GM23338 (cell line): Measurements from ENCODE around the gene CAMTA1. TPM values are rescaled to one million over a fixed set of nuclear protein-coding genes. Genes with fewer than 3 reads are reported as not detected.

Experiments
- ATAC-seq: fragments of 200-7000 bp; cut with Tn5 transposase; 3 replicates; pipeline ENCODE4 v1.9.1; 2020
- DNase-seq: peaks from one replicate; pipeline ENCODE4 v3.0.0-alpha.2; 2015; ENCODE audit warnings: low spot score
- H2AFZ ChIP-seq: fragments of 200-600 bp; sonication (generic); 2 replicates; pipeline ENCODE4 v1.8.0; 2016; ENCODE audit warnings: antibody characterized with exemption, mild to moderate bottlenecking, moderate library complexity
- H3F3A ChIP-seq: fragments of 200-600 bp; sonication (generic); replicated peaks from 2 replicates; pipeline ENCODE4 v1.8.0; 2017; ENCODE audit warnings: antibody characterized with exemption, mixed run types, low read depth
- H3K27ac ChIP-seq: fragments of 200-600 bp; sonication (generic); 2 replicates; pipeline ENCODE4 v1.6.1; 2016; ENCODE audit warnings: low read depth
- H3K27me3 ChIP-seq: fragments of 200-600 bp; sonication (generic); 2 replicates; pipeline ENCODE4 v1.8.0; 2016; ENCODE audit warnings: mild to moderate bottlenecking, mixed run types, moderate library complexity; ENCODE audit not compliant: insufficient read depth
- H3K36me3 ChIP-seq: fragments of 200-600 bp; sonication (generic); 2 replicates; pipeline ENCODE4 v1.8.0; 2016; ENCODE audit warnings: mild to moderate bottlenecking; ENCODE audit not compliant: insufficient read depth
- H3K4me1 ChIP-seq: fragments of 200-600 bp; sonication (generic); 2 replicates; pipeline ENCODE4 v1.8.0; 2016; ENCODE audit warnings: mild to moderate bottlenecking, moderate library complexity; ENCODE audit not compliant: insufficient read depth
- H3K4me2 ChIP-seq: fragments of 200-600 bp; sonication (generic); 2 replicates; pipeline ENCODE4 v1.7.1; 2017; ENCODE audit warnings: mixed run types
- H3K4me3 ChIP-seq: fragments of 200-600 bp; sonication (generic); 2 replicates; pipeline ENCODE4 v1.6.1; 2016; ENCODE audit warnings: mixed run types
- H3K79me2 ChIP-seq: fragments of 200-600 bp; sonication (generic); replicated peaks from 2 replicates; pipeline ENCODE4 v1.8.0; 2017; ENCODE audit warnings: mild to moderate bottlenecking; ENCODE audit not compliant: insufficient read depth
- H3K9me2 ChIP-seq: fragments of 200-600 bp; sonication (generic); 2 replicates; pipeline ENCODE4 v1.8.0; 2017; ENCODE audit not compliant: insufficient read depth
- H4K20me1 ChIP-seq: fragments of 200-600 bp; sonication (generic); replicated peaks from 2 replicates; pipeline ENCODE4 v1.8.0; 2017; ENCODE audit warnings: mild to moderate bottlenecking; ENCODE audit not compliant: insufficient read depth
- H3K27ac Mint-ChIP-seq: 2 replicates; pipeline ENCODE4 v1.8.0; 2020; ENCODE audit warnings: inconsistent platforms, mild to moderate bottlenecking, moderate library complexity, mixed read lengths
- H3K27me3 Mint-ChIP-seq: 3 replicates; pipeline ENCODE4 v1.8.0; 2022; ENCODE audit warnings: low read depth, mild to moderate bottlenecking, moderate library complexity, mixed read lengths, inconsistent platforms; ENCODE audit not compliant: insufficient read depth, poor library complexity
- H3K36me3 Mint-ChIP-seq: 3 replicates; pipeline ENCODE4 v1.8.0; 2021; ENCODE audit warnings: low read depth, mild to moderate bottlenecking, inconsistent platforms, moderate library complexity, mixed read lengths
- H3K4me1 Mint-ChIP-seq: 3 replicates; pipeline ENCODE4 v1.8.0; 2020; ENCODE audit warnings: mild to moderate bottlenecking, inconsistent platforms, mixed read lengths
- H3K4me3 Mint-ChIP-seq: 3 replicates; pipeline ENCODE4 v1.8.0; 2021; ENCODE audit warnings: moderate library complexity, mild to moderate bottlenecking, inconsistent platforms, mixed read lengths
- H3K9me3 Mint-ChIP-seq: 3 replicates; pipeline ENCODE4 v1.8.0; 2020; ENCODE audit warnings: moderate library complexity, mild to moderate bottlenecking, inconsistent platforms, mixed read lengths
- CREB1 ChIP-seq: fragments of 250-450 bp; sonication (Bioruptor Pico); IDR thresholded peaks from 2 replicates; pipeline ENCODE4 v1.5.0; 2020; ENCODE audit warnings: low read depth, mild to moderate bottlenecking, moderate library complexity
- CTCF ChIP-seq, 2 experiments: fragments of 200-600 bp in 1 of 2; sonication (generic) in 1 of 2; conservative IDR thresholded peaks; 2 replicates each; pipeline versions ENCODE4 v1.5.1 to v1.6.1; 2016 to 2017; ENCODE audit warnings: antibody characterized with exemption in 2 of 2, low read depth in 2 of 2, mild to moderate bottlenecking in 2 of 2, moderate library complexity in 1 of 2
- ETS1 ChIP-seq: IDR thresholded peaks from 2 replicates; pipeline ENCODE4 v1.6.1; 2016; ENCODE audit warnings: antibody characterized with exemption
- EZH2 ChIP-seq: fragments of 200-600 bp; sonication (generic); IDR thresholded peaks from one replicate; pipeline ENCODE4 v1.8.0; 2017; ENCODE audit warnings: antibody characterized with exemption, mild to moderate bottlenecking, low read depth; ENCODE audit not compliant: unreplicated experiment
- EZH2phosphoT487 ChIP-seq: fragments of 200-600 bp; sonication (generic); IDR thresholded peaks from one replicate; pipeline ENCODE4 v1.8.1; 2018; ENCODE audit warnings: antibody characterized with exemption; ENCODE audit not compliant: unreplicated experiment
- NANOG ChIP-seq: IDR thresholded peaks from 2 replicates; pipeline ENCODE4 v1.6.1; 2016; ENCODE audit warnings: antibody characterized with exemption, borderline replicate concordance
- POLR2AphosphoS5 ChIP-seq: IDR thresholded peaks from 2 replicates; pipeline ENCODE4 v1.6.1; 2016; ENCODE audit warnings: antibody characterized with exemption, low read depth
- REST ChIP-seq: IDR thresholded peaks from one replicate; pipeline ENCODE4 v1.6.1; 2018; ENCODE audit warnings: antibody characterized with exemption; ENCODE audit not compliant: unreplicated experiment
- STAT1 ChIP-seq: IDR thresholded peaks from one replicate; pipeline ENCODE4 v1.6.1; 2016; ENCODE audit warnings: antibody characterized with exemption; ENCODE audit not compliant: unreplicated experiment
- ZNF114 ChIP-seq: fragments of 250-450 bp; sonication (Bioruptor Pico); IDR thresholded peaks from 2 replicates; pipeline ENCODE4 v1.5.0; 2020; ENCODE audit warnings: mild to moderate bottlenecking, moderate library complexity
- ZNF331 ChIP-seq: fragments of 250-450 bp; sonication (Bioruptor Pico); IDR thresholded peaks from 2 replicates; pipeline ENCODE4 v1.5.0; 2020; ENCODE audit warnings: low read depth, mild to moderate bottlenecking, moderate library complexity
- ZNF462 ChIP-seq: fragments of 250-450 bp; sonication (Bioruptor Pico); IDR thresholded peaks from 2 replicates; pipeline ENCODE4 v1.5.0; 2020; ENCODE audit warnings: mild to moderate bottlenecking, moderate library complexity
- polyA plus RNA-seq: library from polyadenylated mRNA; unstranded; fragments of >200 nt; fragmentation: Nextera tagmentation; extraction: Ambion mirVana; gene quantifications from 2 replicates; pipeline ENCODE4 v1.2.1, GENCODE V29; 2016
- total RNA-seq: library from RNA; depleted of rRNA; stranded (reverse); fragments of >200 nt; shearing (Covaris generic); gene quantifications from 2 replicates; pipeline ENCODE4 v1.2.3, GENCODE V29; 2014

CAMTA1 gene
- total and polyA plus RNA-seq, 2 experiments from 2014 or later, result 115 to 519 TPM

GRCh38 chr1:7402548-7402850 is 617.2 kb downstream of the CAMTA1 start:
- Histone ChIP-seq H3K9me2 (no peaks in the 10 kb centered on the region; the same call in 1 of the 2 replicates), H3K4me3 (no peak overlapping the region), H3K27ac (no peak overlapping the region), H4K20me1 (no peaks in the 10 kb centered on the region), H2AFZ (no peak overlapping the region), H3F3A (no peaks in the 10 kb centered on the region), H3K36me3 (no peaks in the 10 kb centered on the region), H3K27me3 (no peaks in the 10 kb centered on the region), H3K4me1 (no peaks in the 10 kb centered on the region; the same call in 1 of the 2 replicates), H3K79me2 (no peaks in the 10 kb centered on the region), H3K4me2 (no peak overlapping the region)
- H3K27me3 Mint-ChIP-seq, result peaks cover 3% of the 10 kb centered on the region
- DNase-seq, result no peak
- no peak overlapping the region for H3K27ac Mint-ChIP-seq
- no peak for TF ChIP-seq ZNF114 (CRISPR knock-in tag)
- no peak for TF ChIP-seq ETS1
- TF ChIP-seq EZH2phosphoT487, result no peak
- no peak for TF ChIP-seq CREB1
- no peak for TF ChIP-seq POLR2AphosphoS5
- TF ChIP-seq ZNF462 (CRISPR knock-in tag), result no peak
- no peak for TF ChIP-seq CTCF (conservative IDR thresholded peaks at IDR 0.05; ENCODE audit: low read depth in 2 of 2)
- no peak for TF ChIP-seq REST
- TF ChIP-seq ZNF331 (CRISPR knock-in tag), result no peak
- no peak for TF ChIP-seq STAT1
- no peak for TF ChIP-seq EZH2
- TF ChIP-seq NANOG, result no peak
- peaks cover 25% of the 10 kb centered on the region for H3K9me3 Mint-ChIP-seq
- peaks cover 22% of the 10 kb centered on the region; the same call in 2 of the 3 replicates for H3K36me3 Mint-ChIP-seq
- H3K4me1 Mint-ChIP-seq, result peaks cover 29% of the 10 kb centered on the region
- no peak overlapping the region for H3K4me3 Mint-ChIP-seq
- ATAC-seq, result no peak
